ENCODE measurements around the gene CD2AP. TPM values are rescaled to one million over a fixed set of nuclear protein-coding genes. Genes with fewer than 3 reads are reported as not detected.
"Not testable (repeated sequence)": the region's sequence is repeated elsewhere in the genome, so short reads cannot be mapped to it uniquely, and the experiment has no call there.

CD2AP gene
- total and polyA plus RNA-seq, 9 of the 15 experiments (the other 6 are each of a cell fraction or from before 2014, with no cell fraction given) = 9.4 to 69.7 (median 38.7) TPM

- CTCF ChIA-PET (ENCODE audit: low intra/inter-chr PET ratio); intact Hi-C loops (cut with micrococcal nuclease); BruUV-seq (replicated peaks); H4K20me1 ChIP-seq (replicated peaks; ENCODE audit: control insufficient read depth, insufficient read depth, low read length); H3K9me1 ChIP-seq (ENCODE audit: control insufficient read depth, insufficient read depth, low read length); H3K36me3 ChIP-seq (ENCODE audit: control insufficient read depth, insufficient read depth, low read length); in situ Hi-C loops (cut with MboI); H3K4me3 ChIP-seq; H3K4me2 ChIP-seq (ENCODE audit: insufficient read depth, low read length); ATAC-seq; H3K27me3 ChIP-seq (ENCODE audit: control insufficient read depth in 2 of 2, insufficient read depth in 2 of 2, low read length in 2 of 2); H2AFZ ChIP-seq (ENCODE audit: low read depth, low read length); H3K9me3 ChIP-seq (replicated peaks; ENCODE audit: control insufficient read depth, insufficient read depth, low read depth, low read length); H3K79me2 ChIP-seq (ENCODE audit: control insufficient read depth, insufficient read depth, low read length); H3K9ac ChIP-seq (ENCODE audit: insufficient read depth in 1 of 2, low read depth in 2 of 2, low read length in 2 of 2); POLR2A ChIA-PET; H3K4me1 ChIP-seq (replicated peaks in 1 of 2; ENCODE audit: control insufficient read depth in 2 of 2, insufficient read depth in 2 of 2, low read length in 2 of 2); H3K27ac ChIP-seq (ENCODE audit: extremely low read depth, low read depth, low read length); DNase-seq (ENCODE audit: extremely low read depth in 1 of 4, low spot score in 3 of 4); FAIRE-seq: not testable (repeated sequence)
- TF ChIP-seq ZBTB33 (CRISPR knock-in tag; IDR thresholded peaks at IDR 0.05) (peak; percentile 89), CHAMP1 (IDR thresholded peaks at IDR 0.05) (peak; percentile 74)
- WGBS (ENCODE audit: insufficient coverage, low coverage, missing lambda C conversion rate) = 69% methylated on average over 3 of the region's 3 CpGs
Measured at GRCh38 chr6:47444964-47445363, 32.6 kb upstream of the CD2AP start.
